RWPE1 (cell line): ENCODE data around the gene PPP1R27.

Experiments used
- CTCF ChIA-PET: fragments of 350-600 bp; sonication (Branson Sonifier 250); formaldehyde crosslinking; extraction: SDS; loops from one replicate; lab custom pipeline; 2021; lab: Yijun Ruan, JAX
- POLR2A ChIA-PET: fragments of 400-600 bp; formaldehyde crosslinking; extraction: SDS; loops from one replicate; lab custom pipeline; 2020; ENCODE audit warnings: antibody characterized with exemption; ENCODE audit not compliant: low non-redundant PET; lab: Yijun Ruan, JAX
- DNase-seq: peaks from one replicate; pipeline ENCODE4 v3.0.0; 2012; ENCODE audit warnings: low spot score
- H3K27ac ChIP-seq: fragments of 450-650 bp; 2 replicates; pipeline ENCODE4 v1.5.1; 2017
- CTCF ChIP-seq: fragments of 450-650 bp; conservative IDR thresholded peaks from 2 replicates; pipeline ENCODE4 v1.5.1; 2017; ENCODE audit warnings: low read depth, mild to moderate bottlenecking

Gene PPP1R27

GRCh38 chr17:81834831-81835267 lies at the start of gene PPP1R27:
Gene PPP1R27 (minus strand): TSS chr17:81835050. CDS start chr17:81834953, 97 bp downstream.
- peak within 1 kb of the TSS; percentile 92 for H3K27ac ChIP-seq
- no peak for TF ChIP-seq CTCF
- ChIA-PET CTCF (no interaction called here), POLR2A (interaction anchor here (0.5 kb wide), 1 partner anchor 162 kb away, joined by 4 read pairs; no protein-coding TSS in a partner anchor)
- DNase-seq, result no peak

GRCh38 chr17:81884520-81884919 lies 49.7 kb upstream of the PPP1R27 start:
- POLR2A ChIA-PET, result no interaction called here
- CTCF ChIA-PET, result interaction anchor here (1.2 kb wide), 1 partner anchor 75 kb away, joined by 4 read pairs; no protein-coding TSS in a partner anchor
- peak overlapping the region; percentile 98 for H3K27ac ChIP-seq
- DNase-seq, result no peak
- no peak for TF ChIP-seq CTCF

GRCh38 chr17:81879121-81879520 lies 44.3 kb upstream of the PPP1R27 start:
- no peak for TF ChIP-seq CTCF
- H3K27ac ChIP-seq, result peak overlapping the region; percentile 44
- ChIA-PET POLR2A (no interaction called here), CTCF (interaction anchor here (0.6 kb wide), 1 partner anchor 508 kb away, joined by 4 read pairs; no protein-coding TSS in a partner anchor)
- DNase-seq, result no peak

- no peak overlapping the region for H3K27ac ChIP-seq
- CTCF ChIA-PET, result no interaction called here
- no peak for DNase-seq
- TF ChIP-seq CTCF, result no peak
- POLR2A ChIA-PET, result no interaction called here
Measured at GRCh38 chr17:81878294-81878693, 43.4 kb upstream of the PPP1R27 start.

- POLR2A ChIA-PET, result no interaction called here
- peak overlapping the region; percentile 25 for H3K27ac ChIP-seq
- TF ChIP-seq CTCF, result no peak
- DNase-seq, result no peak
- CTCF ChIA-PET, result no interaction called here
Measured at GRCh38 chr17:81877569-81877968, 42.7 kb upstream of the PPP1R27 start.

- peak; percentile 93 for DNase-seq
- H3K27ac ChIP-seq, result peak overlapping the region; percentile 97
- ChIA-PET POLR2A (no interaction called here), CTCF (no interaction called here)
- peak; percentile 46 for TF ChIP-seq CTCF
Measured at GRCh38 chr17:81871387-81872230, 36.8 kb upstream of the PPP1R27 start.
